K562 (cell line): ENCODE data around the gene PTOV1. TPM values are rescaled to one million over a fixed set of nuclear protein-coding genes. Genes with fewer than 3 reads are reported as not detected.

Source experiments
- ATF7 ChIP-seq: fragments of 450-650 bp; IDR thresholded peaks from 2 replicates; pipeline ENCODE4 v1.7.1; 2014; ENCODE audit warnings: mild to moderate bottlenecking, moderate library complexity
- CEBPB ChIP-seq: fragments of 450-650 bp; IDR thresholded peaks from 2 replicates; pipeline ENCODE4 v1.6.1; 2016; ENCODE audit warnings: missing genetic modification characterization, missing compliant biosample characterization
- EHMT2 ChIP-seq: fragments of 450-650 bp; IDR thresholded peaks from 2 replicates; pipeline ENCODE4 v1.6.1; 2018; ENCODE audit warnings: antibody characterized with exemption
- FOXM1 ChIP-seq, 2 experiments: fragments of 450-650 bp in 1 of 2; sonication (generic) in 1 of 2; formaldehyde crosslinking in 1 of 2; IDR thresholded peaks; 2 replicates each; pipeline versions ENCODE4 v1.6.1 to v1.9.0; 2017 to 2022; ENCODE audit warnings: low read depth in 2 of 2, mild to moderate bottlenecking in 2 of 2, missing genetic modification reagents in 1 of 2, moderate library complexity in 1 of 2
- MCM3 ChIP-seq: fragments of 450-650 bp; IDR thresholded peaks from 2 replicates; pipeline ENCODE4 v1.6.1; 2016
- NFRKB ChIP-seq: fragments of 450-650 bp; IDR thresholded peaks from 2 replicates; pipeline ENCODE4 v1.6.1; 2016; ENCODE audit warnings: low read depth
- PTRF ChIP-seq: fragments of 450-650 bp; IDR thresholded peaks from 2 replicates; pipeline ENCODE4 v1.6.1; 2016; ENCODE audit warnings: mild to moderate bottlenecking, missing genetic modification characterization, missing compliant biosample characterization
- SAFB ChIP-seq: fragments of 200-400 bp; formaldehyde crosslinking; IDR thresholded peaks from 2 replicates; pipeline ENCODE4 v1.6.1; 2017; ENCODE audit warnings: low read depth, low read length, borderline replicate concordance
- ZFP30 ChIP-seq: fragments of 250-450 bp; sonication (Bioruptor Pico); IDR thresholded peaks from 2 replicates; pipeline ENCODE4 v1.8.0; 2022; ENCODE audit warnings: moderate library complexity, mild to moderate bottlenecking, inconsistent platforms, borderline replicate concordance
- ZFX ChIP-seq: sonication (generic); formaldehyde crosslinking; IDR thresholded peaks from 2 replicates; pipeline ENCODE4 v1.8.0; 2022; ENCODE audit warnings: mild to moderate bottlenecking, missing genetic modification reagents, moderate library complexity
- ZNF3 ChIP-seq: fragments of 250-450 bp; sonication (Bioruptor Pico); IDR thresholded peaks from 2 replicates; pipeline ENCODE4 v1.5.0; 2021; ENCODE audit warnings: mild to moderate bottlenecking, moderate library complexity
- polyA plus RNA-seq, 8 experiments: library from polyadenylated mRNA; depleted of rRNA in 4 of 8; stranded (reverse) in 5 of 8; unstranded in 3 of 8; fragments of >200 nt; fragmentation: Nextera tagmentation in 2 of 8; fragmentation: Illumina TruSeq in 1 of 8; extraction: Ambion mirVana in 2 of 8; extraction: Trizol in 1 of 8; gene quantifications; 2 replicates each; pipeline versions ENCODE4 v1.2.1 to v1.2.3, GENCODE V29; 2011 to 2014; ENCODE audit warnings: inconsistent platforms in 1 of 8, missing spikeins in 1 of 8
- total RNA-seq, 7 experiments: library from RNA; depleted of rRNA in 6 of 7; stranded (reverse); fragments of >200 nt in 6 of 7; fragmentation: Illumina TruSeq in 2 of 7; extraction: Trizol in 2 of 7; gene quantifications; 2 replicates each; pipeline versions ENCODE4 v1.2.1 to v1.2.3, GENCODE V29; 2011 to 2021; ENCODE audit warnings: low replicate concordance in 1 of 7
- TF ChIP-seq, protein P1 (sequence below): IDR thresholded peaks from 2 replicates; pipeline ENCODE4 v1.6.1; 2012; ENCODE audit warnings: low read depth, low read length, improper control_type of control experiment, borderline replicate concordance
- TF ChIP-seq, protein P2 (sequence below): sonication (generic); formaldehyde crosslinking; IDR thresholded peaks from 2 replicates; pipeline ENCODE4 v1.8.1; 2023; ENCODE audit warnings: mild to moderate bottlenecking, missing genetic modification reagents
- TF ChIP-seq, protein P3 (sequence below), 3 experiments: fragments of 200-800 bp in 1 of 3; sonication (Bioruptor generic) in 1 of 3; sonication (generic) in 1 of 3; formaldehyde crosslinking in 1 of 3; IDR thresholded peaks; 2 replicates each; pipeline versions ENCODE4 v1.6.1 to v1.8.0; 2016 to 2022; ENCODE audit warnings: mild to moderate bottlenecking in 2 of 3, missing compliant biosample characterization in 2 of 3, missing genetic modification characterization in 2 of 3, missing genetic modification reagents in 1 of 3
- TF ChIP-seq, protein P4 (sequence below): sonication (generic); formaldehyde crosslinking; IDR thresholded peaks from 2 replicates; pipeline ENCODE4 v1.8.0; 2022; ENCODE audit warnings: mild to moderate bottlenecking, missing genetic modification reagents, borderline replicate concordance
- TF ChIP-seq, protein P5 (sequence below): fragments of 250-450 bp; sonication (Bioruptor Pico); IDR thresholded peaks from 2 replicates; pipeline ENCODE4 v1.9.0; 2021; ENCODE audit warnings: mild to moderate bottlenecking, inconsistent platforms

Gene PTOV1
- total and polyA plus RNA-seq, 9 of the 15 experiments (the other 6 are each of a cell fraction or from before 2014, with no cell fraction given): 4.9 to 169 (median 43.5) TPM

DNA sequence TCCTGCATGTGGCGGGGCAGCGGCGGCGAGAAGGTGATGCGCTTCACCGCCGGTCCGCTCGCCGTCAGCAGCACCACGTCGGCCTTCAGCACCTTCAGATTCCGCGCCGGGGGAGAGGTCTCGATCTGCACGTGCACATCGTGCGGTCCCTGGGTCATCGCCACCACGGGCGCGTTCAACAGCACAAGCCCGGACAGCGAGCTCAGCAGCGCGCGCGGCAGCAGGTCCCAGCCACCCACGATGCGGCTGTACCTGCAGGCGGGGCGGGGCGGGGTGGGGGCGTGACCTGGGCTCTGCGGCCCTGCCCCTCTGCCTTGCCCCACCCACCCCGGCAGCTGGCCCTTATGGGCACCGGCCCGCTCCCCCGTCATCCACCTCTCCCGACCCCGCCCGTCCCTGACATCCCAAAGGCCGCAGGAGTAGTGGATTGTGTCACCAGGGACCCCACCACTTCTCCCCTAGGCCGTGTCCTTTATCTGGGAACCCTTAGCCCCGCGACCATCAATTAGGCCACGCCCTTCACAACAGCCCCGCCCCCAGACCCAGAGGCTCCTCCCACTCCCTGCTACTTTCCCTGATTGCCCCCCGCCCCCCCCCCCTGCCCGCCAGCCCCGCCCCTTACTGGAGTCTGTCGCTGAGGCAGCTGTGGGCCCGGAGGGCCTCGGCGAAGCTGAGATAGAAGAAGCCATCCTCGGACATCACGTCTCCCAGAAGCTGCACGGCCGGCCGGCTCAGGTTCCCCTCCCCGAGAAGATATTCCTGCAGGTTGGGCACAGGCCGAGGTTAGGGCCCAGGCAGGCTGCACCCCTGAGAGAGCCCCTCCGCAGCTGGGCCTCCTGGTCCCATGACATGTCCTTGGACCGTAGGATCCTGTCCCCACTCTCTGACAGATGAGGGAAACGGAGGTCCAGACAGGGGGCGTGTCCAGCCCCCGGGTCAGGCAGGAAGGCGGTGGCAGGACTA is 39.7 kb downstream of the PTOV1 start (continued):
- TF ChIP-seq, protein P1, sequence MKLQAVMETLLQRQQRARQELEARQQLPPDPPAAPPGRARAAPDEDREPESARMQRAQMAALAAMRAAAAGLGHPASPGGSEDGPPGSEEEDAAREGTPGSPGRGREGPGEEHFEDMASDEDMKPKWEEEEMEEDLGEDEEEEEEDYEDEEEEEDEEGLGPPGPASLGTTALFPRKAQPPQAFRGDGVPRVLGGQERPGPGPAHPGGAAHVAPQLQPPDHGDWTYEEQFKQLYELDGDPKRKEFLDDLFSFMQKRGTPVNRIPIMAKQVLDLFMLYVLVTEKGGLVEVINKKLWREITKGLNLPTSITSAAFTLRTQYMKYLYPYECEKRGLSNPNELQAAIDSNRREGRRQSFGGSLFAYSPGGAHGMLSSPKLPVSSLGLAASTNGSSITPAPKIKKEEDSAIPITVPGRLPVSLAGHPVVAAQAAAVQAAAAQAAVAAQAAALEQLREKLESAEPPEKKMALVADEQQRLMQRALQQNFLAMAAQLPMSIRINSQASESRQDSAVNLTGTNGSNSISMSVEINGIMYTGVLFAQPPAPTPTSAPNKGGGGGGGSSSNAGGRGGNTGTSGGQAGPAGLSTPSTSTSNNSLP: no peak
- TF ChIP-seq, protein P2, sequence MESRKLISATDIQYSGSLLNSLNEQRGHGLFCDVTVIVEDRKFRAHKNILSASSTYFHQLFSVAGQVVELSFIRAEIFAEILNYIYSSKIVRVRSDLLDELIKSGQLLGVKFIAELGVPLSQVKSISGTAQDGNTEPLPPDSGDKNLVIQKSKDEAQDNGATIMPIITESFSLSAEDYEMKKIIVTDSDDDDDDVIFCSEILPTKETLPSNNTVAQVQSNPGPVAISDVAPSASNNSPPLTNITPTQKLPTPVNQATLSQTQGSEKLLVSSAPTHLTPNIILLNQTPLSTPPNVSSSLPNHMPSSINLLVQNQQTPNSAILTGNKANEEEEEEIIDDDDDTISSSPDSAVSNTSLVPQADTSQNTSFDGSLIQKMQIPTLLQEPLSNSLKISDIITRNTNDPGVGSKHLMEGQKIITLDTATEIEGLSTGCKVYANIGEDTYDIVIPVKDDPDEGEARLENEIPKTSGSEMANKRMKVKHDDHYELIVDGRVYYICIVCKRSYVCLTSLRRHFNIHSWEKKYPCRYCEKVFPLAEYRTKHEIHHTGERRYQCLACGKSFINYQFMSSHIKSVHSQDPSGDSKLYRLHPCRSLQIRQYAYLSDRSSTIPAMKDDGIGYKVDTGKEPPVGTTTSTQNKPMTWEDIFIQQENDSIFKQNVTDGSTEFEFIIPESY (CRISPR knock-in tag): peak; percentile 72; the same call in 1 of the 2 replicates
- TF ChIP-seq MCM3 (no peak), CEBPB (tag) (no peak), ZFX (CRISPR knock-in tag) (0 out of 2 replicates have a peak, but pooled peaks have one; percentile 60), EHMT2 (no peak), ATF7 (peak; percentile 62), ZFP30 (no peak), SAFB (no peak; the same call in 1 of the 2 replicates), NFRKB (no peak), PTRF (tag) (no peak), FOXM1 (IDR thresholded peaks at IDR 0.05; ENCODE audit: low read depth) (no peak), FOXM1 (CRISPR knock-in tag; IDR thresholded peaks at IDR 0.05; ENCODE audit: low read depth) (no peak; the same call in 1 of the 2 replicates), ZNF3 (CRISPR knock-in tag) (no peak)
- TF ChIP-seq, protein P3, sequence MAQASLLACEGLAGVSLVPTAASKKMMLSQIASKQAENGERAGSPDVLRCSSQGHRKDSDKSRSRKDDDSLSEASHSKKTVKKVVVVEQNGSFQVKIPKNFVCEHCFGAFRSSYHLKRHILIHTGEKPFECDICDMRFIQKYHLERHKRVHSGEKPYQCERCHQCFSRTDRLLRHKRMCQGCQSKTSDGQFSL (CRISPR knock-in tag; IDR thresholded peaks at IDR 0.05): no peak
- TF ChIP-seq, protein P3 (tag; IDR thresholded peaks at IDR 0.05): peak in 1 of 2 experiments; percentile 71; a peak in 2 of 4 replicates
- TF ChIP-seq, protein P4, sequence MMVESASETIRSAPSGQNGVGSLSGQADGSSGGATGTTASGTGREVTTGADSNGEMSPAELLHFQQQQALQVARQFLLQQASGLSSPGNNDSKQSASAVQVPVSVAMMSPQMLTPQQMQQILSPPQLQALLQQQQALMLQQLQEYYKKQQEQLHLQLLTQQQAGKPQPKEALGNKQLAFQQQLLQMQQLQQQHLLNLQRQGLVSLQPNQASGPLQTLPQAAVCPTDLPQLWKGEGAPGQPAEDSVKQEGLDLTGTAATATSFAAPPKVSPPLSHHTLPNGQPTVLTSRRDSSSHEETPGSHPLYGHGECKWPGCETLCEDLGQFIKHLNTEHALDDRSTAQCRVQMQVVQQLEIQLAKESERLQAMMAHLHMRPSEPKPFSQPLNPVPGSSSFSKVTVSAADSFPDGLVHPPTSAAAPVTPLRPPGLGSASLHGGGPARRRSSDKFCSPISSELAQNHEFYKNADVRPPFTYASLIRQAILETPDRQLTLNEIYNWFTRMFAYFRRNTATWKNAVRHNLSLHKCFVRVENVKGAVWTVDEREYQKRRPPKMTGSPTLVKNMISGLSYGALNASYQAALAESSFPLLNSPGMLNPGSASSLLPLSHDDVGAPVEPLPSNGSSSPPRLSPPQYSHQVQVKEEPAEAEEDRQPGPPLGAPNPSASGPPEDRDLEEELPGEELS (CRISPR knock-in tag): peak; percentile 66; the same call in 1 of the 2 replicates
- TF ChIP-seq, protein P5, sequence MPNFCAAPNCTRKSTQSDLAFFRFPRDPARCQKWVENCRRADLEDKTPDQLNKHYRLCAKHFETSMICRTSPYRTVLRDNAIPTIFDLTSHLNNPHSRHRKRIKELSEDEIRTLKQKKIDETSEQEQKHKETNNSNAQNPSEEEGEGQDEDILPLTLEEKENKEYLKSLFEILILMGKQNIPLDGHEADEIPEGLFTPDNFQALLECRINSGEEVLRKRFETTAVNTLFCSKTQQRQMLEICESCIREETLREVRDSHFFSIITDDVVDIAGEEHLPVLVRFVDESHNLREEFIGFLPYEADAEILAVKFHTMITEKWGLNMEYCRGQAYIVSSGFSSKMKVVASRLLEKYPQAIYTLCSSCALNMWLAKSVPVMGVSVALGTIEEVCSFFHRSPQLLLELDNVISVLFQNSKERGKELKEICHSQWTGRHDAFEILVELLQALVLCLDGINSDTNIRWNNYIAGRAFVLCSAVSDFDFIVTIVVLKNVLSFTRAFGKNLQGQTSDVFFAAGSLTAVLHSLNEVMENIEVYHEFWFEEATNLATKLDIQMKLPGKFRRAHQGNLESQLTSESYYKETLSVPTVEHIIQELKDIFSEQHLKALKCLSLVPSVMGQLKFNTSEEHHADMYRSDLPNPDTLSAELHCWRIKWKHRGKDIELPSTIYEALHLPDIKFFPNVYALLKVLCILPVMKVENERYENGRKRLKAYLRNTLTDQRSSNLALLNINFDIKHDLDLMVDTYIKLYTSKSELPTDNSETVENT (CRISPR knock-in tag): peak; percentile 10; the same call in 1 of the 2 replicates
